HG03521 (cell line): ENCODE data around the gene FREY1.

ENCODE experiments used
- ATAC-seq: cut with Tn5 transposase; IDR thresholded peaks from one replicate; pipeline ENCODE4 v1.9.1; 2021; ENCODE audit warnings: mild to moderate bottlenecking, moderate library complexity; ENCODE audit not compliant: unreplicated experiment

Gene FREY1

DNA sequence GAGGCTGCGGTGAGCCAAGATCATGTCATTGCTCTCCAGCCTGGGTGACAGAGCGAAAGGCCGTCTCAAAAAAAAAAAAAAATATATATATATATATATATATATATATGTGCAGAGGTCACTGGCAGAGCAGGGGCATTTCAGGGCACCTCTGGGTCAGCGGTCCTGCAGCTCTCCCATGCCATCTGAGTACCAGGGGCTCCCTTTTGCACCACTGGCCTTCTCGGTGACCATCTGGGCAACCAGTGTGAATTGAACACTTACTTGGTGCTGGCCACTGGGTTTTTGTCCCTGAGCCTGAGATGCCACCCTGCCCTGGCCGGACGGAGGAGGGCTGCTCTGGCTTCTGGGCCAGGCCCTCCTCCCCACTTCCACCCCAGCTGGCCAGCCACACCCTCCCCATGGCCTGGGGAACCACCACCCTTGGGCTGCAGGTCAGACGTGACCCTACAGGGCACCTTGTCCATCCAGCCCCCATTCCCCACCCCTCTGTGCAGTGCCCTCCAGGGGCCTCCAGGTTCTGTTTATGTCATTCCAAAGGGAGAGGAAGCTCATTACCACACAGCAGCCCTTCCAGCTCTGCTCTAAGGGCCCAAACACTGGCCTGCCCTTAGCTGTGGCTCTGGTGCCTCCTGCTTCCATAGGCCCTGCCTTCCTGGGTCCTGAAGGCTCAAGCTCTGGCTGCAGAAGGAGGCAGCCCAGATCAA, 11.4 kb downstream of the FREY1 start:
- no peak for ATAC-seq

DNA sequence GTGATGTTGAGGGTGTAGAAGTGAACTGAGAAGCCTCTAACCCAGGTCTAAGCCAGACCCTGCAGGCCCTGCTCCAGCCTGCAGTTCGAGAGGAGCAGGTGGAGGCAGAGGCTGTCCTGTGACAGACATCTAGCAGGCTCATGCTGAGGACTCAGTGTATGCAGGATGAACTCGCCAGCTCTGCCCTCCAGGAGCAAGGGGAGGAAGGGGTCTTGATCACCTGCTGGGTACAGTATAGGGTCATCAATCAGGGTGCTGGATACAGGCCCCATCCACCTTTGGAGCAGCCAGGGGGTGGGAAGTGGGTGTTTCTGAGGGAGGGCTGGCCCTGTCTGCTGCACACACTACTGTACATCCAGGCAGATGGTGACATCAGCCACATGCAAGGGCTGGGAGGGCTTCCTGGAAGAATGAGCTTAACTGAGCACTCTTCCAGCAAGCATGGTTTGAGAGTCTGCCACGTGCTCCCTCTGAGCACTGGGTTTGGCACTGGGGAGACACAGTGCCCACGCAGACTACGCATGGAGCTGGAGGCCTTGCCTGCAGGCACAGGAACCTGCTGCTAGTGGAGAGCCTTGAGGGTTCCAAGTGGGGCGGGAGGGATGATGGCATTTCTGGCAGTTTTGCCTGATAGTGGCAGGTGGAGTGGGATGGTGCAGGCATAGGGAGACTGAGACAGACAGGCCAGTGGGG, 12.4 kb downstream of the FREY1 start:
- no peak for ATAC-seq

DNA sequence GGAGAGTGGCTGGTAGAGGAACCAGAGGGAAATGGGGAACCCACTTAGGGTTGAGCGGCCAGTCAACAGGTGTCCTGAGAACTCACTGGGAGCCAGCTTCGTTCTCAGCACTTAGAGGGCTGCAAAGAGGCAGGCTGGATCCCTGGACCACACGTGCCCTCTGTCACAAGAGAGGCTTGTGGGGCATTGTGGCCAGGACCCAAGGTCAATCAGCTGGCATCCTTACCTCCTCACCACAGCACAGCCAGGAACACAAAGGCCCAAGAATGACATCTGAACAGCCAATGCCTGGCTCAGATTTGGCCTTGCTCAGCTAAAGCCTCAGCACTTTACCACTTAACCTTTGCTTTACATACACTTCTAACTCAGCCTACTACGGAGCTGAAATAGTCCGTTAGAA, 14.2 kb downstream of the FREY1 start:
- ATAC-seq, result no peak

- no peak for ATAC-seq
Observed at GRCh38 chr11:45890886-45891550, 16.1 kb downstream of the FREY1 start.

DNA sequence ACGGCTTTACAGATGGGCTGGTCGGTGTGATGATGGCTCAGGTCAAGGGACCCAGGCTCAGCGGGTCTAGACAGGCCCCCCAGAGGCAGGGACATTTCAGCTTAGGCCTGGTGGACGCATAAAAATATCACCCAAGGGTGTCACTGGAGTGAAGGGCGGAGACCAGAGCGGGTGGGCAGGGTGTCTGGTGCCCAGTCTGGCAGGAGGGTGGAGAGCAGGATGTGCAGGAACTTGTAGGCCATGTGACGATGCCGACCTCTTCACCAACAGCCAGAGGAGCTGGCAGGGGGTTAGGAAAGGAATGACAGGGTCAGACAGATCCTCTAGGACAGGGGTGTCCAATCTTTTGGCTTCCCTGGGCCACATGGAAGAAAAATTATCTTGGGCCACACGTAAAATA, 17.1 kb downstream of the FREY1 start:
- ATAC-seq, result no peak

GRCh38 chr11:45889555-45889954, 17.5 kb downstream of the FREY1 start:
- ATAC-seq, result no peak

- no peak for ATAC-seq
Observed at GRCh38 chr11:45887587-45887986, 19.5 kb downstream of the FREY1 start.

- no peak for ATAC-seq
Observed at GRCh38 chr11:45886816-45887520, 20.1 kb downstream of the FREY1 start.

- ATAC-seq, result no peak
Observed at GRCh38 chr11:45885921-45886721, 20.9 kb downstream of the FREY1 start.

- ATAC-seq, result peak; percentile 56
Observed at GRCh38 chr11:45885274-45885920, 21.7 kb downstream of the FREY1 start, which contains the start of gene MAPK8IP1. TSS of gene MAPK8IP1 (plus strand) at chr11:45885651. CDS start at chr11:45885821, 170 bp downstream.

GRCh38 chr11:45884596-45885185, 22.4 kb downstream of the FREY1 start:
- no peak for ATAC-seq

- no peak for ATAC-seq
Observed at GRCh38 chr11:45881708-45882368, 25.2 kb downstream of the FREY1 start.

- ATAC-seq, result no peak
Observed at GRCh38 chr11:45880772-45881570, 26.1 kb downstream of the FREY1 start.

DNA sequence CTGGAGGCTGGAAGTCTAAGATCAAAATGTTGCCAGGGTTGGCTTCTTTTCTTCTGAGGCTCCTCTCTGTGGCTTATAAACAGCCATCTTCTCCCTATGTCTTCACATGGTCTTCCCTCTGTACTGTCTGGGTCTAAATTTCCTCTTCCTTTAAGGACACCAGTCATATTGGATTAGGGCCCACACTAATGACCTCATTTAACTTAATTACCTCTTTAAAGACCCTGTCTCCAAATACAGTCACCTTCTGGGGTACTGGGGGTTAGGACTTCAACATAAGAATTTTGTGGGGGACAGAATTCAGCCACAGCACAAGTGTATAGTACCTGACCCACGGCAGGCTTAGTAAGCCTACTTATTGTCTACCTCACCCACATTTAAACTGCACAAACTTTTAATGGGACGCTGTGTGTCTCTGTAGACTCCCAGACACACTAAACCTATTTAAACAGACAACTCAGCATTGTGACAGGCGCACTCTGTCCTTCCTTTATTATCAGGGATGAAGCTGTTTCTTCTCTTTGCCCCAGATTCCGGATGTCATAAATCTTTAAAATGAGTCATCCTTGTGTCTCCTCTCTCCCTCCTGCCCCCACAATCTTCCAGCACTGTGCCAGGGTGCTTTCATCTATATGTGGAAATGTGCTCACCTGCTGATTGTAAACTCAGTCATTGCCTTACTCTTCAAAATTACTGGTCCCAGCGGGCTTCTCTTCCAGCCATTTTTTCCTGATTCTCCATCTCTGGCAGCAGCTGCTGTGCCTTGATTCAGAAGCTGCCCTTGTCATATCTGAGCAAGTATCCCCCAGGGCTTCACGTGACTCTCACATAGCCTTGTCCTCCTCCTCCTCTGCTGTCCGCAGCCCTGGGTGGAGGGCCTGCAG, 27.0 kb downstream of the FREY1 start:
- ATAC-seq, result no peak

- no peak for ATAC-seq
Observed at GRCh38 chr11:45877845-45878244, 29.2 kb downstream of the FREY1 start.

DNA sequence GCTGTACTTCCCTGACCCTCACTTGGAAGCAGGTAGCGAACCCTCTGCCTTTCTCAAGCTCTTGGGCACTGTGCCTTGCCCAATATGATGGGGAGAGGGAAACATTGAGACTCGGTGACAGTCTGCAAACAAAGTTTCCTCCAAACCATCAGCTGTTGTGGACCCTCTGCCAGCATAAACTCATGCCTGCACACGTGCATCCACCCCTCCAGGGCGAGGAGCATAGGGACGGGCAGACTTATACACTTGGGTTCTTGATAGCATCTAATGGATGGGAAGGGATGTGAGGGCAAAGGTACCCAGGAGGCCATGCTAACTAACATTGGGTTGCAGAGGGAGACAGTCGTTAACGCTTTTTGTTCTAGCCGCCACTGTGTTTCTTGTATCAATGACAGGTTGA, 29.9 kb downstream of the FREY1 start:
- no peak for ATAC-seq

DNA sequence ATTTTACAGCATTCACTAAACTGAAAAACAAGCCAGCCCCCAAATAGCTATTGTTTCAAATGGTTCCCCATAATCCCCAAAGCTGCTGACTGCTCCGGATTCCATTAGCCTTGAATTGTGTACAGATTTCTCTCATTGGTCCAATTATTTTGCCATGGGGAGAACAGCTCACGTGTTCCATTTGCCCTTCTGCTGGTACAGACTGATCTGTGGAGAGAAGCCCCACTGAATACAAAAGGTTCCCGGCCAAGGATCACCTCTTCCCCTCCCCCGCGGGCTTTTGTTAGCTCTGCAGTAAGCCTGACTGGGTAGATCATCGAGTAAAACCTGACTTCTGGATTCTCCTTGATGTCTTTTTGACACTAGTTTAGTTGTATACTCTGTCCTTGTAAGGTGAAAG, 30.7 kb downstream of the FREY1 start:
- no peak for ATAC-seq
